Ramos (cell line): Measurements from ENCODE around the gene KLF7.

ENCODE experiments used
- in situ Hi-C: fragments of 300-500 bp; cut with MboI; formaldehyde crosslinking; loops from one replicate; pipeline ENCODE4 v1.14.3; 2022; ENCODE audit warnings: low sequenced_read_pairs; ENCODE audit not compliant: unreplicated experiment

The KLF7 gene

DNA sequence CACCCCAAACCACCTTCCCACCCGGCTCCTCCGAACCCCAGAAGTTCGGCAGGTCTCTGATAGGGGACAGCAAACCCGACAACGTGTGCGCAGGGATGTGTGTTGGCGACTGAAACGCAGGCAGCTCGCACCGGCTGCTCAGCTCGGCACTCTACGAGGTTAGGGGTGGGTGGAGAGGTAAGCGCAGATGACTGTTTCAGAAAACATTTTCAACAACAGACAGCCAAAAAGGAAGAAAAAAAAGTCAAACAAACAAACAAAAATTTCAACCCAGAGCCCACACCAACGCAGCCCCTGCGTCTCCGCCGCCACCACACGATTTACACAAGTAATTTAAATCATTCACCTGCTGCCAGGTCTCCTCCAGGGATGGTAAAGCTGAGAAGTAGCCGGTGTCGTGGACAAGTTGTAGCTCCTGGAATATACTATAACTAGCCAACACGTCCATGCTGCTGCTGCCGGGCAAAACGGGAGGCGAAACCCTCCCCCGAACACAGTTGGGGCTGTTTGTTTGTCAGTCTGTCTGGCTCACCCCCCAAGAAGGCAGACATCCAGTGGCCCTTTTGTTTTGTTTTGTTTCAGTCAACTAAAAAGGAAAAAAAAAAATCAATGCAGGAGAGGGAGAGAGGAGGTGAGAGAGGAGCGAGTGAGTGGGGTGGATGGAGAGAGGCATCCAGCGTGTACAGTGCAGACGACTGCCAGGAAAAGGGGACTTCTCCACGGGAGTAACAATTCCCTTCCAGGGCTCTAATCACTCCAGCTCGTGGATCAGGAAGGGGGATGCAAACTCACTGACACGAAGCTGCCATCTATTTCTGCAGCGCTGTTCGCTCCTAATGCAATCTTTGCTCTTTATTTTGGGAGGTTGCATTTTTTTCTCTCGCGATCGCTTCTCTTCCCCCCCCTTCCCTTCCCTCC, at the start of gene KLF7:
Gene KLF7 (minus strand): TSS at position 828 of the 918 bp plus-strand sequence. CDS start 380 bp downstream, at position 448.
- in situ Hi-C loops, result no loop called here

DNA sequence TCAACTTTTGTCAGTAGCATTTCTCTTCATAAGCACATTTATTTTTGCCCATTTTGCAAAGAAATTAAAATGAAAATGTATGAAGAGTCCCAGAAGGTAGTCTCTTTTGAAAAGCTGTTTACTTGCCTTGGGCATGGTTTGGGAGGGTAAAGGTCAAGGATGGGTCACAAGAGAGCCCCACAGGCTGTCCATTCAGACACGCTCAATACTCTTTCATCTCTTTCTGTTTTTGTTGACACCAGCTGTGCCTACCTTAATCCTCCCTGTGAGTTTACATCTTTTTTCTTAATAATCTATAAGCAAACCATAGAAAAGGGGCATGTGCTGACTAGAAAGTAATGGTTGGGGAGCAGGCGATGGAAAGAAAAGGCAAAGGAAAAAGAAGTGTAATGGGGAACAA, 49.6 kb upstream of the KLF7 start:
- in situ Hi-C loops, result no loop called here

DNA sequence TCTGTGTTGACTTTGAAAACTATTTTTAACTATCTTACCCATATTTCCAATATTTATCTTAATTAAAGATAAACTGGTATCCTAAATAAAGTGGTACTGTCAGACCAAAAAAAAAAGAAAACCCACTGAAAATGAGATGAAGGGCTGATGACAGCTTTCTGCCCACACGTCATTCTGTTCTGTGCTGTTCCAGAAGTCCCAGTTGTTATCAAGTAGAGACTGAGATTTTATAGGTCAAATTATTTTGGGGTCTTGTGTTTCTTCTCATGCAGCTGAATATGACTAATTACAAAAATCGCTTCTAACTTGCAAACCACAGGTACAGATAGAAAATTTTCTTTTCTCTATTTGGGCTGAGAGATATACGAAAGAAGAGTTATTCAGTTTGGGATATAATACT, 48.7 kb upstream of the KLF7 start:
- in situ Hi-C loops, result no loop called here

DNA sequence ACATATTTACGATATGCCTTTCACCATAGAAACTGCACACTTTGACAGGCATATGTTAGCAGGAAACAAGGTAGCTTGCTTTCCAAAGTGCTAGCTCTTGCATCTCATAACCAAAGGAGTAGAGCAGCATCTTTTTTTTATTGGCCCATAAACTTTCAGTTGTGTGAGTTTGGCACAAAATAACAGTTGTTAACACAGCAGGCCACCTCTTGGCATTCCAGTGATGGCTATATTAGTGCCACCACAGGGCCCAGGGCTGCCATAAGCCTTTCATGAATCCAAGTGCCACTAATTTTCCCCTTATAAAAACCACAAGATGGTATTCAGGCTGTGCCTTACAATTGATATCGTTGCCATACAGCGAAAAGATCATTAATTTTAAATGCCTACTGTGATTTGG, 40.3 kb upstream of the KLF7 start:
- in situ Hi-C loops, result no loop called here

DNA sequence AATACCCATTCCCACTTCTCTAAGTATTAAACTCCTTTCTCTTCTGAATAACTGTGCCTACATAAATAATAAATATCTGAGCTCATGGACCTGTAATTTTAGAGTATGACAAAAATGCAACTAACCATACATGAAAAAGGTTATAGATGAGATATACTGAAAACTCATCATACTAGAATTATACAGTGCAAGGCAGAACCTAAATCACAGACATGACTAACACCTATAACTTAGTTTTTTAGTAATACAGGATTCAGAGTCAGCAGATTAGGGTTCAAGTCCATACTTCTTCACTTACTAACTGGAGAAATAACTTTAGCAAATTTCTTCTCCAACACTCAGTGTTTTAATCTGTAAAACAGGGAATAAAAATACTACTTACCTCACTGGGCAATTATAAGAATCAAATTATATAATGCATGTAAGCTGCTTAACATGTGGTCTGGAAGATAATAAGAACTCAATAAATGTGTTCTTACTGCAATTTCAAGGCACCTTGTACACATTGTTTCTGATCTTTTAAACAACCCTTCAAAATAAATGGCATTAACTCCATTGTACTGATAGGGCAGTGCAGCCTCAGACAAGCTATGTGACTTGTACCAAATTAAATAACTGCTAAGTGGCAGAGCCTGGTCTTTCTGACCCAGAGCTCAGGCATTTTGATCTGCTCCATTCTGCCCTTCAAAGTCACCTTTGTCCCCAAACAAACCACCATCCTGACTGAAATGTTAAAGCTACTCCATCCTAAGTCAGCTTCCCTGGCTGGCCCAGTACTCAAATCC, 39.6 kb upstream of the KLF7 start:
- in situ Hi-C loops, result no loop called here

DNA sequence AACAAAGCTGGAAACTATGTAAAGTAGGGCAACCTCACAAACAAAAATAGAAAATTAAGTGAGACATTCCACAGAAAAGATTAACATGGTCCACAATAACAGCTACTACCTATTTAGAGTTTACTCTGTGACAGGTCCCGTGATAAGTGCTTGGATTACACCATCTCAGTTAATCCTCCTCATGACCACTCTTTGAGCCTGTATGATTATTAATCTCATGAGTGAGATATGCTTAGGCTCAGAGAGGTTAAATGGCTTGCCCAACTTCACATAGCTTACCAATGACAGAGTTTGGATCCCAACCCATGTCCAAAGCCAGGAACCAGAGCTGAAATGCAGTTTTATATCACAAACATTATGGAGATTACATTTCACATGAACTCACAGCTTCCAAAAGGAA, 37.3 kb upstream of the KLF7 start:
- in situ Hi-C loops, result no loop called here

DNA sequence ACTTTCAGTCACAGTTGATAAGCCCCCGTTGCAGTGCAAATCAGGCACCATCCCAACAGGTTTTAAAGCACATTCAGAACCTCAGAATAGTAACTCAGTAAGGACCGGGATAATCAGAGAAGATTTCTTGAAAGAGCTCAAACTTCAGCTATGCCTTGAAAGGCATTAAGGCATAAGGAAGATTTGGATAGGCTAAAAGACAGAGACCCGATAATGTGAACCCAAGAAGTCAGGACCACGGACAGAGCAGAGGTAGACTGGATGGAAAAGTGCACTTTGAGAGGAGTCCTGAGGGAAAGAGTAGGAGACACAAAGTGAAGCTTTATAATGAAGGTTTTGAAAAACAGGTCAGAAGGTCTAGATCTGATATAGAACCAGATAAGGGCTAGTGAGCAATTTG, 36.9 kb upstream of the KLF7 start:
- in situ Hi-C loops, result no loop called here

DNA sequence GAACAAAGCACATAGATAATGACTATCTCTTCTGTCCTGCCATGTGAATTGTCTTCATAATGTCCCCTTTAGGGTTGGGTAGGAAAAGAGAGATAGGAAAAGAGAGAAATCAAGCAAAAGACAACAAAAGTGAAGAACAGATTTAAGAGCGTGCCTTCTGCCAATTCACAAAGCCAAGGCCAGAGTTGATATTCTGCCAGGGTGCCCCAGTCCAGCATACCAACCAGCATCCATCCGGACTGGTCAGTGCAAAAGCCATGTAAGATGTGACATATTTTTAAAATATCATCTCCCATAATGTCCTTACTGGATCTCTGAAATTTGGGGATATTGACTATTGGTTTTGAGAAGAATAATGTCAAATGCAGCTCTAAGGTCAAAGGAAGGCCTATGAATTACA, 35.7 kb upstream of the KLF7 start:
- in situ Hi-C loops, result no loop called here

DNA sequence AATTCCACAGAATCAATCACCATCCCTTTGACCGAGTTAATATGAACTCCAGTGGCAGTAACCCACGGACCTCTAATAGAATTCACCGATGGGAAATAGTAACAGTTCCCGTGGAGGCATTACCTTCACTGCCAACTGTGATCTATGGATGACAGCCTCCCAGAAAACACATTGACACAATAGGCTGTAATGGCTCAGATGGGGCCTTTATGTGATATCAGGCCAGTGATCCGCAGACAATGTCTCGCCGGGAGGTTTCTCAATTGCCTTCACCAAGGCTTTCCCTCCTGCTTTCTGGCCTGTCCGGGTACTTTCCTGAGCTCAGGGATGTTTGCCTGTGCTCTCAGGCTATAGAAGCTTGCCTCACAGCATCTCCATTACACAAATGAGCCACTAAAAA, 34.4 kb upstream of the KLF7 start:
- in situ Hi-C loops, result no loop called here

DNA sequence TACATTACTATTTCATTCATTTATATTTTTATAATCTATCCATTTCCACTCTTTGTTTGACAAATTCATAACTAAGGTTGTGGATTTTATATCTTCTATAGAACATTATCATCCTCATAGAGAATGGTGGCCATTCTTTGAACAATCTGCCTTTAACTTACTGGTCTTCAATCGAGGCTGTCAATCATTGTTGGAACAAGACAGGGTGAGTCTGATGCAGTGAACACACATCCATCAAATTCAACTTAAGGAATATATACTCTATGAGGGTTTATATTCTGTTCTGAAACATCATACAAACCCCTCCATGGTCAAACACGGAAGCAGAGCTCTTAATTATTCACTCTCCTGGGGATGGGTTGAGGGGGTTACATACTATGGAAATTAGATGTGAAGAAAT, 28.3 kb upstream of the KLF7 start:
- in situ Hi-C loops, result no loop called here

DNA sequence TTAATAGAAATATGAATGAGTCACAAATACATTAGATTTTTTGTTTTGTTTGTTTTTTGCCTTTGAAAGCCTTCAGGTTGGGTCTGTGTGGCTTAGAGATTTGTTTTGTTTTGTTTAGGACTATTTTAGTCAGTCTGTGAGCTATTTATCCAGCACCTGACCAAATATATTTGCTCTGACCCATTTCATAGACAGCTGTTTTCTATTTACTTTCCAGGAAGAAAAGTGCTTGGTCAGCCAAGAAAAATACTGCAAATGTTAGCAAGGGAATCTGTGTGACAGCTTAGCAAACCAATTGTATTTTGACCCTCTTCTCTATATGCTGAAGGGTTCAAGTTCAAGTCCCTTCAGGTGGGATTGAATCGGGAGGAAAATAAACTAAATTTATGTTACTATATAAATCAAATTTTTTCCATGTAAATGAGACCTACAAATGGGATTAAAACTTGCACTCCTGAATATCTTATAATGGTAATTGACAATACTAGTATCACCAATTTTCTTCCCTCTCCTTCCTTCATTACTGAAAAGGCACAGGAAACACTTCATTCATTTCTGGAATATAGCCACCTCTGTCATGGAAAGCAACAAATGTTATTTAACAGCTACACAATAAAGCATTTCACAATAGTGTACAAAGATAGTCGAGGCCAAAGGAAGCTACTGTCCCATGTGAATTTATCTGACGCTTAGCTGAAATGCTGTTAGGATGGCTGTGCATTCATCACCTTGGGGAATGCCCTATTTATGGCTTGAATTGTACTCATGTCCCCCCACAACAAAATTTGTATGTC, 23.1 kb upstream of the KLF7 start:
- in situ Hi-C loops, result no loop called here

DNA sequence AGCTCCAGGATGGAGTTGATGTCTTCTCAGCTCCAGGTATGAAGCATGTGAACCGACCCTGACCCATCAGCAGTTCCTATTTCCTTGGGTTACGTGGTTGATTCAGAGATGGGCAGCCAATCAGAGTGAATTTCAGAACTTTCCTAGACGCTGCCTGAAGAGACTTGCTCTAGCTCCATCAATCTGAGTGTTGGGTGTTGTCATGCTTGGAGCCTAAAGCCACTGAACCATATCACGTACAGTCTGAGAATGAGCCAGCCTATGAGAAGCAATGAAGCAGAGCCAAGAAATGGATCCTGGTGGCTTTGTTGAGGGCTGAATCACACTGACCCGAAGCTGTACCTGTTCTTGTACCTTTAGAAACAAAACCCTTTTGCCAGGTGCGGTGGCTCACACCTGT, 19.6 kb upstream of the KLF7 start:
- in situ Hi-C loops, result no loop called here

DNA sequence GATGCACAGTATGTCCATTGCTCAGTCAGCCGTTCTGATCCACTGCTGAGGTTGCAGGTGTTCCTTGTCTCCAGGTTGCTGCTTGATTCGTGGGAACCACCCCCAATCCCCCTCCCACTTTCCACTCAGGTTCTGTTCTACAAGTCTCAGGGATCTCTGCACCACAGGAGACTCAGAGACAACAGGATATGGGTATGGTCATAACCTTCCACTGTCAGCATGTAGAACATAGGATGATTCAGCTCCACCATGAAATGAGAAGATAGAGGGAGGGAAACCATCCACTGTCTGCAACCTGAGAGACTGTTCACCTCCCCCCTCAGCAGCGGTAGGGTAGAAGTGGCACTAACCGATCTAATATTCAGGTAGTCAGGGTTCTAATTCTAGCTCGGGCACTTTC, 19.0 kb upstream of the KLF7 start:
- in situ Hi-C loops, result no loop called here

DNA sequence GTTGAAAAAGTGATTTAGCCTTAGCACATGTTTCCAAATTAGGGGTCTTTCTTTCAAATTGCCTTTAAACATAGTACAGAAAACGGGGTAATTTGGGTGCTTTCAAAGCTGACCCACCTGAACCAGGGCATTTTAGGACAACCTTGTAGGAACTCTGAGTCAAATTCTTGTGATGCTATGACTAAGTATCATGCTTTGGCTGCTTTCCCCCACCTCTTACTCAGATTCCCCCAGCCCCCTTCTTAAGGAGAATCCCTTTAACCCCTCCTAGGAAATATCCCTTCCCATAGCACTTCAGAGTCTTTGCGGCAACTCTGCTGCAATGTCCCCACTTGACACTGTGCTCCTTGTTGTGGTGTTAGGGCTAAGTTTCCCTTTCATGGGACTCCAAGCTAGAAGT, 18.6 kb upstream of the KLF7 start:
- in situ Hi-C loops, result no loop called here

DNA sequence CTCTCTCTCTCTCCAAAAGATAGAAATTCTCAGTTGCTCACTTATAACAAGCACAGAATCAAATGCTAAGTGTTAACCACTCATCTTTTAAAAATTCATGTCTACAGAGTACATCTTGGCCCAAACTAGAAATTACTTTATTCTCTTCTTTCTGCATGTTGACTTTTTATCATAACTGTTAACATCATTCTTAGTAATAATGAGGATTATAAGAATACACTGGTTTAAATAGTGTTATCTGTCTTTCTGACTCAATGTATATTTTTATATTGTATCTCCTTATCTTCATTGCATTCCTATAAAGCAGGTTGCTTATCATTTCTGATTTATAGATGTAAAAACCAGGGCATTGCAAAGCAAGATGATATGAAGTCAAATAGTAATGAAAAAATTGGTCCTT, 17.8 kb upstream of the KLF7 start:
- in situ Hi-C loops, result no loop called here

DNA sequence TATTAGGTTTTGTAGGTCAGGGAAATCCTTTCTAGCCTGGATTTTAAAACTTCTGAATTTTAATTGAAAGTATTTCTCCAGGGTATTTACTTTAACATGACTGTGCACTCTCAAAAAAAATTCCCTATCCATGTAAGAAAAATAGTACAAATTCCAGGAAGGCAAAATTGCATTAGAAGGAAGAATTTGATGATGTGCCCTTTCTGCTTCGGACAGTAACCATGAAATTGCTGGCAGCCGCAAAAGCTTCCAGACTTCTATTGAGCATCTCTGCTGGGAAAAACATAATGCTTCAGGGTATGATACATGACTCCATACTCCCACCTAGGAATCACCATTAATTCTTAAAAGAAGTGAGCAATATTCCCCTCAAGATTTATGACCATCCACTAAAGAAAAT, 17.2 kb upstream of the KLF7 start:
- in situ Hi-C loops, result no loop called here

DNA sequence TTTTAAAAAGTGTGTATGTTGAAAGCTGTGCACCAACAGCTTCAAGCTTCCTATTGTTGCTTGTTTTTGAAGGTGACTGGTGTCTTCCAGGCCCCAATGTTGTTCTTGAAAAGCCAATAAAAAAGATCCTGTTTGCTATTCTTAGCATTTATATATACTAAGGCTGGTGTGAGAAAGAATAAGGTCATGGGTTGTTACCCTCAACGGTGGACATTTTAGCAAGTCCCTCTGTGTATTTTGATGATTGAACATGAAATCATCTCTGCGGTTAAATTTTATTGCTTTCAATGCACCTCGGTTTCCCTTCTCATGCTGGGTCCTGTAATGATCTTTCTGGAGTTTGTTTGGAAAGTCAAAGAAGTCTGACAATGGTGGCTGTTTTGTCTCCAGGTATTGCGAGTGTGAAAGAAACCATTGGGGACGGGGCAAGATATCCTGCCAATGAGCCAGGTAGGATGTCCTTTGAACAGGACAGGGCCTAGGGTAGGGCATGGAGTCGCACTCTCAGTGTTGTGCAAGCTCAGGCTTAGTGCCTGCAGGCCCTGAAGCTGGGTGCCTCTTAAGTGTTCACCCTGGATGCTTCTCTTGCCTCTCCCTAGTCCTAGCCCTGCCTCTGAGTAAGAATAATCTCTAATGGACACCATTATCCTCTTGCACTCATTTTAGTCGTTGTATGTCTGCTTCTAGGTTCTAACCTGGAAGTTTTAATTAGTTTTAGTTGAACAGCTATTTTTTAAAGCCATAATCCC, 16.0 kb upstream of the KLF7 start:
- in situ Hi-C loops, result no loop called here

DNA sequence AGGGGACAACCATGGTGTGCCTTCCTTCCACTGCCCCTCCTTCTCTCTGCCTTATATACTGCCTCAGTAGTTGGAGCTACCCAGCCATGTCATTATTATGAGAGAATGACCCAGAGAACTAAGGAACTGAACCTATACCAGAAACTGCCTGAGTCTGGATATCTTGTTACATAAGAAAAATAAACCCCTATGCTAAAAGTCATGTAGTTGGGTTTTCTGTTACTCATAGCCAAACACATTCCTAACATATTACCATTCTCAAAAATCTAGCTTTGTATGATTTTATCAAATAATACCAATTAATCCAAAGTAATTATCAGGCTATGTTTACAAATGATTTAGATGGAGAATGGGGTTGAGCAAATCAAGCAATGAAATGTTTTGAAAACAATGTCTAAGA, 15.0 kb upstream of the KLF7 start:
- in situ Hi-C loops, result no loop called here

DNA sequence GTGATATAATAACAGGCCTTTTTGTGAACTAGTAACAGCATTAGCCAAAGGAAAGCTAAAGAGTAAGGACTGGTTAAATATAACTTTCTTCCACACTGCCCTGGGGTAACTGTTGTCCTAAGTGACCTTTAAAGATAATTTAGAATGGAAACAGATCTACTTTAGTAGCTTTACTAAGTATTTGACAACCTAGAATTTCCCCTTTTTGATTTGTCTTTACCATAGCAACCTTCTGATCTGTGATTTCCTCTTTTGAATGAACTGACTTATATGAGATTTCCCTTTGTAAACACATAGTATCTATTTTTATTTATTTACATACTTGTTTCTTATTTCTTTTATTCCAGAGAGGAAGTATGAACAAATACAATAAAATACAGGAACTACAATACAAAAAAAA, 10.5 kb upstream of the KLF7 start:
- in situ Hi-C loops, result no loop called here

DNA sequence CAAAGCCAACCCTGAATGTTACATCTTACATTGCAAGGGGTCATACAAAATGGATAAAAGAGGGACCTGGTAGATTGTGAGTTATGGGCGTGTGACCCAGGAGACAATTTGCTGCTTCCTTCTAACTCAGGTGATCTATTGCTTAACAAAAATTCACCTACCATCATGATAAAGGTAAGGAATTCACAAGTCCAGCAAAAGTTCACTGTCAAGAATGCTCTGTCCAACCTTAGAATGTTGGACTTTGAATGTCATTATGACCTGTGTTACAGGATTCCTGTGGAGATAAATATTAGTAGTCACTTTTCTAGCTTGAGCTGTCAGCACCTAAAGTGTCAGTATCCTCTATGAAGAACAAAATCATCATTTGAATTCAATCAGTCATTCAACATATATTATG, 7.9 kb upstream of the KLF7 start:
- in situ Hi-C loops, result no loop called here
